CD8-positive, alpha-beta memory T cell (primary cell): ENCODE measurements around the gene PBX4. TPM values are rescaled to one million over a fixed set of nuclear protein-coding genes. Genes with fewer than 3 reads are reported as not detected.

Experiments
- CTCF ChIA-PET: fragments of 350-600 bp; sonication (Branson Sonifier 250); formaldehyde crosslinking; loops from one replicate; lab custom pipeline; 2021; ENCODE audit warnings: antibody characterized with exemption; lab: Charles Lee
- POLR2A ChIA-PET: fragments of 350-600 bp; sonication (Branson Sonifier 250); formaldehyde crosslinking; loops from one replicate; lab custom pipeline; 2021; ENCODE audit warnings: antibody characterized with exemption; lab: Charles Lee
- DNase-seq, 5 donors: peaks; one replicate each; pipeline versions ENCODE4 v3.0.0 to v3.0.0-alpha.2; 2020 to 2022; ENCODE audit warnings: mixed read lengths in 1 of 5
- H3K27ac ChIP-seq: one replicate; pipeline ENCODE4 v1.7.0; 2013; ENCODE audit warnings: low read depth, mild to moderate bottlenecking, low read length, moderate library complexity
- H3K27me3 ChIP-seq: 2 replicates; pipeline ENCODE4 v1.7.0; 2013; ENCODE audit warnings: low read length, mild to moderate bottlenecking; ENCODE audit not compliant: insufficient read depth, poor library complexity, severe bottlenecking
- H3K36me3 ChIP-seq: 2 replicates; pipeline ENCODE4 v1.7.0; 2013; ENCODE audit warnings: mild to moderate bottlenecking, low read length, moderate library complexity; ENCODE audit not compliant: insufficient read depth
- H3K4me1 ChIP-seq: 2 replicates; pipeline ENCODE4 v1.7.0; 2013; ENCODE audit warnings: mild to moderate bottlenecking, low read length, moderate library complexity; ENCODE audit not compliant: insufficient read depth
- H3K4me3 ChIP-seq: 2 replicates; pipeline ENCODE4 v1.7.0; 2013; ENCODE audit warnings: mild to moderate bottlenecking, low read length
- H3K9me3 ChIP-seq: 2 replicates; pipeline ENCODE4 v1.7.0; 2013; ENCODE audit warnings: mild to moderate bottlenecking, low read length
- H3K27ac Mint-ChIP-seq, 8 donors: one replicate each; pipeline ENCODE4 v1.8.0; 2020 to 2021; ENCODE audit warnings: mixed read lengths in 8 of 8, mild to moderate bottlenecking in 6 of 8, inconsistent platforms in 3 of 8, moderate library complexity in 3 of 8
- H3K27me3 Mint-ChIP-seq, 2 donors: one replicate each; pipeline ENCODE4 v1.8.0; 2020 to 2021; ENCODE audit warnings: mixed read lengths in 2 of 2, mild to moderate bottlenecking in 1 of 2, moderate library complexity in 1 of 2
- H3K36me3 Mint-ChIP-seq, 3 donors: one replicate each; pipeline ENCODE4 v1.8.0; 2020 to 2021; ENCODE audit warnings: mixed read lengths in 3 of 3, inconsistent platforms in 1 of 3, mild to moderate bottlenecking in 1 of 3
- H3K4me1 Mint-ChIP-seq, 3 donors: one replicate each; pipeline ENCODE4 v1.8.0; 2020 to 2021; ENCODE audit warnings: mixed read lengths in 3 of 3, inconsistent platforms in 1 of 3, mild to moderate bottlenecking in 1 of 3
- H3K4me3 Mint-ChIP-seq, 7 donors: one replicate each; pipeline ENCODE4 v1.8.0; 2020 to 2021; ENCODE audit warnings: mixed read lengths in 7 of 7, mild to moderate bottlenecking in 6 of 7, moderate library complexity in 4 of 7, inconsistent platforms in 2 of 7
- H3K9me3 Mint-ChIP-seq, 5 donors: one replicate each; pipeline ENCODE4 v1.8.0; 2020 to 2022; ENCODE audit warnings: mixed read lengths in 5 of 5, mild to moderate bottlenecking in 3 of 5, moderate library complexity in 2 of 5, inconsistent platforms in 1 of 5
- polyA plus RNA-seq: library from polyadenylated mRNA; unstranded; fragments of 300-500 nt; fragmentation: Illumina TruSeq; gene quantifications from one replicate; pipeline ENCODE4 v1.2.3, GENCODE V29; 2021
- total RNA-seq, 2 experiments: library from RNA; stranded (reverse); gene quantifications; one replicate each; pipeline ENCODE4 v1.2.3, GENCODE V29; 2021

Gene PBX4
- total and polyA plus RNA-seq, 3 experiments from 2014 or later: 8.3 to 17.1 (median 15.0) TPM

- no peak for DNase-seq
- Mint-ChIP-seq H3K4me3 (no peak overlapping the region), H3K4me1 (peaks cover 0 to 10% (median 6%) of the 10 kb centered on the region in 3 donors), H3K36me3 (peaks cover 0 to 47% (median 13%) of the 10 kb centered on the region in 3 donors), H3K27me3 (no peaks in the 10 kb centered on the region), H3K27ac (peak overlapping the region in 2 of 8 donors; percentile 18 to 86), H3K9me3 (no peaks in the 10 kb centered on the region)
- Histone ChIP-seq H3K4me1 (no peaks in the 10 kb centered on the region), H3K27me3 (no peaks in the 10 kb centered on the region), H3K36me3 (peaks cover 7% of the 10 kb centered on the region), H3K27ac (no peak overlapping the region), H3K9me3 (no peaks in the 10 kb centered on the region), H3K4me3 (no peak overlapping the region)
- ChIA-PET POLR2A (no interaction called here), CTCF (interaction anchor here (1.4 to 1.6 kb wide), 2 partner anchors 10 to 36 kb away, joined by 3 to 4 read pairs; no protein-coding TSS in a partner anchor)
Observed at GRCh38 chr19:19570571-19570970, 47.9 kb downstream of the PBX4 start.

DNA sequence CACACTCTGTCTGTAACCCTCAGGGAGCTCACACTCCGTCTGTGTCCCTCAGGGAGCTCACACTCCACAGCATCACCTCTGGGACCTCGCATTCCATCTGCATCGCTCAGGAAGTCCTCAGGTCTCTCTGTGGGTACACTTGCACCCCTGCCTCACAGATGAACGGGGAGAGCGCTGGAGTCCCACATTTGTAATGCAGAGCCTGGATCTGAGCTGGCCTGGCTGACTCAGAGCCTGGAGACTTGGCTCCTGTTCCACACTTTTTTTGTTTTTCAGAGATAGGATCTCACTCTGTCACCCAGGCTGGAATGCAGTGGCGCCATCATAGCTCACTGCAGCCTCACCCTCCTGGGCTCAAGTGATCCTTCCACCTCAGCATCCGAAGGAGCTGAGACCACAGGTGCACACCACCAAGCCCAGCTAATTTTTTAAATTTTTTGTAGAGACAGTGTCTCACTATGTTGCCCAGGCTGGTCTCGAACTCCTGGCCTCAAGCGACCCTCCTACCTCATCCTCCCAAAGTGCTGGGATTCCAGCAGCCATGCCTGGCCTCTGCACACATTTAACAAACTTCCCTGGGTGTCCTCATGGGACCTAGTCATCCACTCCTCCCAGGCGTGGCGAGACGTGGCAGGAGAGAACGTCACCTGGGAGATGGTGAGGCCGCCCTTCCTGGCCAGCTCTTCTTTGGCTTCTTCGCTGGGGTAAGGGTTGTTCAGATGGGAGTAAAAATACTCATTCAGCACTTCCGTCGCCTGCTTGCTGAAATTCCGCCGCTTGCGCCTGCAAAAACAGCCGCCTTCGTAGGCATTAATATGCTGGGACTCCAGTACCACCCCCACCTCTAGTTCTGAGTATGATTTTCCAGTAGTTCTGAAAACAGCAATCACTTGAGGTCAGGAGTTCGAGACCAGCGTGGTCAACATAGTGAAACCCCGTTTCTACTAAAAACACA lies 49.4 kb downstream of the PBX4 start:
- peaks cover 0 to 59% (median 19%) of the 10 kb centered on the region in 3 donors for H3K36me3 Mint-ChIP-seq
- ChIA-PET POLR2A (no interaction called here), CTCF (interaction anchor here (1.2 to 2.3 kb wide), 4 partner anchors 11 to 145 kb away, joined by 3 to 7 read pairs (median 3); no protein-coding TSS in a partner anchor)
- Histone ChIP-seq H3K4me1 (no peaks in the 10 kb centered on the region), H3K36me3 (peaks cover 7% of the 10 kb centered on the region), H3K9me3 (no peaks in the 10 kb centered on the region), H3K27ac (no peak overlapping the region), H3K4me3 (no peak overlapping the region), H3K27me3 (no peaks in the 10 kb centered on the region)
- no peak overlapping the region for H3K4me3 Mint-ChIP-seq
- H3K4me1 Mint-ChIP-seq: peaks cover 0 to 5% (median 3%) of the 10 kb centered on the region in 3 donors
- no peaks in the 10 kb centered on the region for H3K9me3 Mint-ChIP-seq
- H3K27ac Mint-ChIP-seq: peak overlapping the region in 5 of 8 donors; percentile 42 to 91 (median 57)
- DNase-seq: no peak
- H3K27me3 Mint-ChIP-seq: no peaks in the 10 kb centered on the region

DNA sequence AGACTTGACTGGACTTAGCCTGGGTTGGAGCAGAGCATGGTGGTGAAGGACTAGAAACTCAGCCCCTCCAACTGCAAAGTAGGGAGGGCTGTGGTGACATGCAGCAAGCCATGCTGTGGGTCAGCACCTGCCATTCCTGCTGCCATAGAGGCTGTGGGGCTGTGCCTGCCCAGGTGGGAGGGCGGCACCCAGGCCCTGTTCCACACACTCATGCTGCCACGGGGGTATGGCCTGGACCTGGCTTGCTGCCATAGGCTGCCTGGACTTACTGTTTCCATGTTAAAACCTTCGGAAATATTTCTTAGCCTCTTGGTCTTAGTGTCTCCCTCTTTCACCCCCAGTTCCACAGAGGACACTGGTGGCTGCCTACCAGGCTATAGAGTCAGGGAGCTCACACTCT lies 51.1 kb downstream of the PBX4 start:
- Mint-ChIP-seq H3K27ac (peak overlapping the region in 4 of 8 donors; percentile 40 to 84 (median 61)), H3K4me1 (peaks cover 0 to 8% (median 3%) of the 10 kb centered on the region in 3 donors), H3K27me3 (no peaks in the 10 kb centered on the region), H3K4me3 (no peak overlapping the region), H3K9me3 (no peaks in the 10 kb centered on the region), H3K36me3 (peaks cover 0 to 63% (median 19%) of the 10 kb centered on the region in 3 donors)
- H3K4me3 ChIP-seq: no peak overlapping the region
- no peaks in the 10 kb centered on the region for H3K27me3 ChIP-seq
- no peak for DNase-seq
- ChIA-PET POLR2A (interaction anchor here (0.5 to 0.6 kb wide), 2 partner anchors 126 to 469 kb away, joined by 3 to 13 read pairs; no protein-coding TSS in a partner anchor), CTCF (interaction anchor here (1.1 to 2.3 kb wide), 2 partner anchors 13 to 22 kb away, joined by 4 to 7 read pairs; no protein-coding TSS in a partner anchor)
- H3K9me3 ChIP-seq: no peaks in the 10 kb centered on the region
- no peak overlapping the region for H3K27ac ChIP-seq
- peaks cover 7% of the 10 kb centered on the region for H3K36me3 ChIP-seq
- no peaks in the 10 kb centered on the region for H3K4me1 ChIP-seq

- H3K27me3 ChIP-seq: no peaks in the 10 kb centered on the region
- no peak overlapping the region for H3K27ac ChIP-seq
- ChIA-PET POLR2A (interaction anchor here (0.7 kb wide), 1 partner anchor 54 kb away, joined by 5 read pairs; no protein-coding TSS in a partner anchor), CTCF (interaction anchor here (1.1 kb wide), 1 partner anchor 12 kb away, joined by 3 read pairs; no protein-coding TSS in a partner anchor)
- Mint-ChIP-seq H3K27ac (no peak overlapping the region), H3K9me3 (no peaks in the 10 kb centered on the region), H3K27me3 (no peaks in the 10 kb centered on the region), H3K4me1 (peaks cover 0 to 8% (median 3%) of the 10 kb centered on the region in 3 donors), H3K4me3 (no peak overlapping the region), H3K36me3 (peaks cover 0 to 72% (median 21%) of the 10 kb centered on the region in 3 donors)
- no peak overlapping the region for H3K4me3 ChIP-seq
- no peaks in the 10 kb centered on the region for H3K9me3 ChIP-seq
- peaks cover 7% of the 10 kb centered on the region for H3K36me3 ChIP-seq
- H3K4me1 ChIP-seq: no peaks in the 10 kb centered on the region
- DNase-seq: no peak
Observed at GRCh38 chr19:19566306-19566705, 52.2 kb downstream of the PBX4 start.

DNA sequence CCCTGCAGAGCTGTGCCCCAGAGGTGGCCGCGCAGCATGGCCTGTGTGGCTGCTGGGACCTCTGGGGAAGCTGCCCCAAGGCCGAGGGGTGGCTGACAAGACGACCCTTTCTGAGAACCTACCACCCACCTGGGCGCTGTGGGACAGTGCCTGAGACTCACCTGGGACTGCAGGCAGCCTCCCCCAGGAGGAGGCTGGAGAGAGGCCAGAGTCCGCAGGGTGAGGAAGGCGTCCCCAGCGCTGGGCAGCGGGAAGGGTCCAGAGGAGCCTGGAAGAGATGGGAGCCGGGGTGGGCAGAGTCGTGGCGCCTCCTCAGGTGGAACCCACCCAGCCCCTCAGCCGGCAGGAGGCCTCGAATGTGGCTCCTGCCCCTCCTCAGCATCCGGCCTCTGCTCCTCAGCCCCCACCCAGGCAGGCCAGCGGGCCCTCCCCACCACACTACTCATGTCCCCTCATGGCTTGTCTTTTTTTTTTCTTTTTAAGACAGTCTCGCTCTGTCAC lies 55.1 kb downstream of the PBX4 start:
- Mint-ChIP-seq H3K9me3 (no peaks in the 10 kb centered on the region), H3K27ac (peak overlapping the region in 2 of 8 donors; percentile 6 to 38), H3K27me3 (no peaks in the 10 kb centered on the region), H3K36me3 (peaks cover 0 to 57% (median 14%) of the 10 kb centered on the region in 3 donors), H3K4me1 (peaks cover 2 to 4% (median 4%) of the 10 kb centered on the region in 3 donors), H3K4me3 (no peak overlapping the region)
- no peaks in the 10 kb centered on the region for H3K27me3 ChIP-seq
- H3K36me3 ChIP-seq: no peaks in the 10 kb centered on the region
- CTCF ChIA-PET: interaction anchor here (1.3 to 1.8 kb wide), 3 partner anchors 9 to 81 kb away, joined by 3 to 4 read pairs (median 3); partner anchors contain the start of gene GMIP
- no peak overlapping the region for H3K4me3 ChIP-seq
- no peaks in the 10 kb centered on the region for H3K9me3 ChIP-seq
- H3K27ac ChIP-seq: no peak overlapping the region
- peaks cover 8% of the 10 kb centered on the region for H3K4me1 ChIP-seq
- POLR2A ChIA-PET: no interaction called here
- no peak for DNase-seq

GRCh38 chr19:19562665-19563347 lies 55.7 kb downstream of the PBX4 start:
- no peaks in the 10 kb centered on the region for H3K9me3 ChIP-seq
- no peaks in the 10 kb centered on the region for H3K27me3 ChIP-seq
- DNase-seq: peak in 4 of 5 donors; percentile 16 to 74 (median 47)
- H3K27ac Mint-ChIP-seq: peak overlapping the region in 4 of 8 donors; percentile 17 to 89 (median 44)
- peaks cover 3 to 4% (median 4%) of the 10 kb centered on the region in 3 donors for H3K4me1 Mint-ChIP-seq
- H3K4me1 ChIP-seq: peaks cover 8% of the 10 kb centered on the region
- H3K36me3 Mint-ChIP-seq: peaks cover 0 to 56% (median 14%) of the 10 kb centered on the region in 3 donors
- no peaks in the 10 kb centered on the region for H3K36me3 ChIP-seq
- ChIA-PET POLR2A (no interaction called here), CTCF (interaction anchor here (1.3 to 1.8 kb wide), 3 partner anchors 9 to 81 kb away, joined by 3 to 4 read pairs (median 3); partner anchors contain the start of gene GMIP)
- no peak overlapping the region for H3K4me3 ChIP-seq
- H3K4me3 Mint-ChIP-seq: no peak overlapping the region
- no peak overlapping the region for H3K27ac ChIP-seq
- no peaks in the 10 kb centered on the region for H3K27me3 Mint-ChIP-seq
- H3K9me3 Mint-ChIP-seq: no peaks in the 10 kb centered on the region

DNA sequence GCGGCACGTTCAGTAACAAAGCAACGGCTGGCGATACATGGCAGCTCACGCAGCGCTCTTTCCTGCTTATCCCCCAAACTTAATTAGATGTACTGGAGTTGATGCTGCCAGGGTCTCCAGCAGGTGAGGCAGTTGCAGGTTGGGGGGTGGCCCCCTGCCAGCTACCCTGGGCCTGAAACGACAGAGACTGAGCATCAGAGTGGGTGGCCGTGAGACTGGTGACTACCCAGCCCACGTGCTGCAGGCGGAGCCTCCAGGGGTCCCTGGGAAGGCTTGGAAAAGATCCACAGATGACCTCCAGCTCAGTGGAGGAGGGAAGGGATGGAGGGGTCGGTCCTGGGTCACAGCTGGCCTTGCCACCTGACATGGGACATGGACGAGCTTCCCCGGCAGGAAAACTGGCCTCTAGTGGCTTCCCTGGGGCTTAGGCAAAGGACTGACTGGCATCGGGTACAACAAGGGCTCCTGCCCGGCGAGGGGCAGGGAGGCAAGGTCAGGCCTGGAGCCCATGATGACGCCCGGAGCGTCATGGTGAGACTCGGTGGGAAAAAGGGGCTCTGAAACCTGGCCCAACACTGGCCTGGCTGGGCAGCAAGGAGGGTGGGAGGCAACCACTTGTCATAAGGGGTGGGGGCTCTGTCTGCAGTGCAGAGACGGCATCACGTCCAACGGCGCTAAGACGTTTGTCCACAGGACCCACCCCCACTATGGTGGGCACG lies 56.4 kb downstream of the PBX4 start:
- Mint-ChIP-seq H3K4me1 (peaks cover 3 to 4% (median 4%) of the 10 kb centered on the region in 3 donors), H3K36me3 (peaks cover 0 to 51% (median 12%) of the 10 kb centered on the region in 3 donors), H3K27me3 (no peaks in the 10 kb centered on the region), H3K27ac (peak overlapping the region in 4 of 8 donors; percentile 14 to 56 (median 44)), H3K4me3 (no peak overlapping the region), H3K9me3 (no peaks in the 10 kb centered on the region)
- Histone ChIP-seq H3K4me3 (no peak overlapping the region), H3K36me3 (no peaks in the 10 kb centered on the region), H3K9me3 (no peaks in the 10 kb centered on the region), H3K27ac (no peak overlapping the region), H3K4me1 (peaks cover 8% of the 10 kb centered on the region), H3K27me3 (no peaks in the 10 kb centered on the region)
- CTCF ChIA-PET: interaction anchor here (1.5 to 1.8 kb wide), 2 partner anchors 21 to 82 kb away, joined by 3 to 4 read pairs; partner anchors contain the start of gene GMIP
- POLR2A ChIA-PET: no interaction called here
- DNase-seq: no peak
